ENCODE data around the gene ZNF24. TPM values are rescaled to one million over a fixed set of nuclear protein-coding genes. Genes with fewer than 3 reads are reported as not detected.

ZNF24 gene
- total and polyA plus RNA-seq, 10 of the 15 experiments (the other 5 are each of a cell fraction or from before 2014, with no cell fraction given) = 13.6 to 41.7 (median 28.3) TPM

DNA sequence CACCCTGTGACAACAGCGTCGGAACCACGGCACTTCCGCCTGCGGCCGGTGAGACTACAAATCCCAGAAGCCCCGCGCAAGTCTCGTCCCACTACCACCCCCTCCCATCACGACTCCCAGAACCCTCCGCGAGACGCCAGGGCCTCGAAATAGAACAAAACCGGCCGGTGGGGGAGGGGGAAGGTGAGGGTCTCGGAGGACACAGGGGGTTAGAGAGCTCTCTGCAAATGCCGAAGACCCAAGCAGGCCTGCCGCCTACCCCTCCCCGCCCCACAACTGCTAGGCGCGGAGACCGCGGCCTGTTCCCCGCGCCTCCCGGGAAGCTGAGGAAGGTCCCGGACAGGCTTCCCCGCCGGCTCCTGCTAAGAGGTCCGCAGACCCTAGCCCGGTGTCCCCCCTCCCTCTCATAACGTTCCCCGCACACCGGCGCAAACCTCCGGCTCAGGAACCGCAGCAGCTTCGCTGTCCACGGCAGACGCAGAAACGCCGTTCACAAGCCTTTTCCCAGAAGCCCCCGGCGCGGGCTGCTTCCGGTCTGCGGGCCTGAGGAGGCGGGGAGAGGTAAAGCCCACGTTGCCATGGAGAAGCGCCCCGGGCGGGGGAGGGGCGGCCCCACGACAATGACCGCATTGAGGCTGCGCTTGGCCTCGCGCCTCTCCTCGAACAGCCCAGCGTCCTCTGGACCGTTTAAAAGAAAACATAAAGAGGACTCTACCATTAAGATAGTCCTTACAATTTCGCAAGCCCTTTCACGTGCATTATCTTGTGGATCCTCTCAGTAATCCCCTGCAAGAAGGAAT, at the start of gene ZNF24 (continued):
- TF ChIP-seq GABPA (IDR thresholded peaks at IDR 0.05; ENCODE audit: low read depth) (peak; percentile 74), PML (IDR thresholded peaks at IDR 0.05; ENCODE audit: low read length) (peak; percentile 93), CBFB (IDR thresholded peaks at IDR 0.05; ENCODE audit: low read depth) (peak; percentile 51; the same call in 1 of the 2 replicates), HDAC2 (IDR thresholded peaks at IDR 0.05) (no peak), BHLHE40 (IDR thresholded peaks at IDR 0.05; ENCODE audit: borderline replicate concordance in 1 of 2, low read depth in 2 of 2, low read length in 1 of 2) (peak; percentile 50 to 64; a peak in 2 of 4 replicates), SPI1 (IDR thresholded peaks at IDR 0.05; ENCODE audit: borderline replicate concordance, insufficient read depth, low read depth, low read length) (peak; percentile 61; the same call in 1 of the 2 replicates), ESRRA (IDR thresholded peaks at IDR 0.05; ENCODE audit: low read length) (0 out of 2 replicates have a peak, but pooled peaks have one; percentile 6), SMAD5 (IDR thresholded peaks at IDR 0.05; ENCODE audit: low read depth) (peak; percentile 60), BCL11A (IDR thresholded peaks at IDR 0.05; ENCODE audit: low read depth, low read length) (peak; percentile 19; the same call in 1 of the 2 replicates), SRF (IDR thresholded peaks at IDR 0.05; ENCODE audit: low read depth in 2 of 2, low read length in 2 of 2) (peak in 1 of 2 experiments; percentile 37; a peak in 1 of 4 replicates), SMAD1 (IDR thresholded peaks at IDR 0.05; ENCODE audit: low read depth, partially characterized antibody) (peak; percentile 70), NR2C2 (IDR thresholded peaks at IDR 0.05; ENCODE audit: borderline replicate concordance, control insufficient read depth, insufficient read length, low read depth) (no peak), NFXL1 (IDR thresholded peaks at IDR 0.05; ENCODE audit: borderline replicate concordance) (no peak), NFIC (IDR thresholded peaks at IDR 0.05; ENCODE audit: low read depth, low read length) (no peak), SREBF1 (IDR thresholded peaks at IDR 0.05; ENCODE audit: low read length) (peak; percentile 74), HDGF (IDR thresholded peaks at IDR 0.05) (no peak), BACH1 (IDR thresholded peaks at IDR 0.05; ENCODE audit: borderline replicate concordance) (peak; percentile 44; the same call in 1 of the 2 replicates), FOXM1 (IDR thresholded peaks at IDR 0.05; ENCODE audit: low read depth, low read length) (peak; percentile 72), BRCA1 (IDR thresholded peaks at IDR 0.05; ENCODE audit: low read depth, low read length) (no peak), NR2F1 (conservative IDR thresholded peaks at IDR 0.05) (peak; percentile 46; the same call in 1 of the 2 replicates), POLR2AphosphoS2 (IDR thresholded peaks at IDR 0.05; ENCODE audit: low read depth, low read length) (peak; percentile 82), RUNX3 (IDR thresholded peaks at IDR 0.05; ENCODE audit: low read length) (peak; percentile 80)
- TF ChIP-seq, protein P1, sequence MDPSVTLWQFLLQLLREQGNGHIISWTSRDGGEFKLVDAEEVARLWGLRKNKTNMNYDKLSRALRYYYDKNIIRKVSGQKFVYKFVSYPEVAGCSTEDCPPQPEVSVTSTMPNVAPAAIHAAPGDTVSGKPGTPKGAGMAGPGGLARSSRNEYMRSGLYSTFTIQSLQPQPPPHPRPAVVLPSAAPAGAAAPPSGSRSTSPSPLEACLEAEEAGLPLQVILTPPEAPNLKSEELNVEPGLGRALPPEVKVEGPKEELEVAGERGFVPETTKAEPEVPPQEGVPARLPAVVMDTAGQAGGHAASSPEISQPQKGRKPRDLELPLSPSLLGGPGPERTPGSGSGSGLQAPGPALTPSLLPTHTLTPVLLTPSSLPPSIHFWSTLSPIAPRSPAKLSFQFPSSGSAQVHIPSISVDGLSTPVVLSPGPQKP (IDR thresholded peaks at IDR 0.05; ENCODE audit: low read depth, low read length) = peak; percentile 74
- TF ChIP-seq, protein P2, sequence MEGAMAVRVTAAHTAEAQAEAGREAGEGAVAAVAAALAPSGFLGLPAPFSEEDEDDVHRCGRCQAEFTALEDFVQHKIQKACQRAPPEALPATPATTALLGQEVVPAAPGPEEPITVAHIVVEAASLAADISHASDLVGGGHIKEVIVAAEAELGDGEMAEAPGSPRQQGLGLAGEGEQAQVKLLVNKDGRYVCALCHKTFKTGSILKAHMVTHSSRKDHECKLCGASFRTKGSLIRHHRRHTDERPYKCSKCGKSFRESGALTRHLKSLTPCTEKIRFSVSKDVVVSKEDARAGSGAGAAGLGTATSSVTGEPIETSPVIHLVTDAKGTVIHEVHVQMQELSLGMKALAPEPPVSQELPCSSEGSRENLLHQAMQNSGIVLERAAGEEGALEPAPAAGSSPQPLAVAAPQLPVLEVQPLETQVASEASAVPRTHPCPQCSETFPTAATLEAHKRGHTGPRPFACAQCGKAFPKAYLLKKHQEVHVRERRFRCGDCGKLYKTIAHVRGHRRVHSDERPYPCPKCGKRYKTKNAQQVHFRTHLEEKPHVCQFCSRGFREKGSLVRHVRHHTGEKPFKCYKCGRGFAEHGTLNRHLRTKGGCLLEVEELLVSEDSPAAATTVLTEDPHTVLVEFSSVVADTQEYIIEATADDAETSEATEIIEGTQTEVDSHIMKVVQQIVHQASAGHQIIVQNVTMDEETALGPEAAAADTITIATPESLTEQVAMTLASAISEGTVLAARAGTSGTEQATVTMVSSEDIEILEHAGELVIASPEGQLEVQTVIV (IDR thresholded peaks at IDR 0.05; ENCODE audit: borderline replicate concordance, partially characterized antibody) = peak; percentile 24
- TF ChIP-seq, protein P3, sequence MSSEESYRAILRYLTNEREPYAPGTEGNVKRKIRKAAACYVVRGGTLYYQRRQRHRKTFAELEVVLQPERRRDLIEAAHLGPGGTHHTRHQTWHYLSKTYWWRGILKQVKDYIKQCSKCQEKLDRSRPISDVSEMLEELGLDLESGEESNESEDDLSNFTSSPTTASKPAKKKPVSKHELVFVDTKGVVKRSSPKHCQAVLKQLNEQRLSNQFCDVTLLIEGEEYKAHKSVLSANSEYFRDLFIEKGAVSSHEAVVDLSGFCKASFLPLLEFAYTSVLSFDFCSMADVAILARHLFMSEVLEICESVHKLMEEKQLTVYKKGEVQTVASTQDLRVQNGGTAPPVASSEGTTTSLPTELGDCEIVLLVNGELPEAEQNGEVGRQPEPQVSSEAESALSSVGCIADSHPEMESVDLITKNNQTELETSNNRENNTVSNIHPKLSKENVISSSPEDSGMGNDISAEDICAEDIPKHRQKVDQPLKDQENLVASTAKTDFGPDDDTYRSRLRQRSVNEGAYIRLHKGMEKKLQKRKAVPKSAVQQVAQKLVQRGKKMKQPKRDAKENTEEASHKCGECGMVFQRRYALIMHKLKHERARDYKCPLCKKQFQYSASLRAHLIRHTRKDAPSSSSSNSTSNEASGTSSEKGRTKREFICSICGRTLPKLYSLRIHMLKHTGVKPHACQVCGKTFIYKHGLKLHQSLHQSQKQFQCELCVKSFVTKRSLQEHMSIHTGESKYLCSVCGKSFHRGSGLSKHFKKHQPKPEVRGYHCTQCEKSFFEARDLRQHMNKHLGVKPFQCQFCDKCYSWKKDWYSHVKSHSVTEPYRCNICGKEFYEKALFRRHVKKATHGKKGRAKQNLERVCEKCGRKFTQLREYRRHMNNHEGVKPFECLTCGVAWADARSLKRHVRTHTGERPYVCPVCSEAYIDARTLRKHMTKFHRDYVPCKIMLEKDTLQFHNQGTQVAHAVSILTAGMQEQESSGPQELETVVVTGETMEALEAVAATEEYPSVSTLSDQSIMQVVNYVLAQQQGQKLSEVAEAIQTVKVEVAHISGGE (CRISPR knock-in tag; IDR thresholded peaks at IDR 0.05) = no peak
